ENCODE data around the gene TSPAN31.
A peak's percentile ranks its signal among the peaks of the same experiment; 100 is the strongest.

Gene TSPAN31

GRCh38 chr12:57762463-57762862 lies 17.6 kb downstream of the TSPAN31 start:
- DNase-seq (ENCODE audit: low spot score) (no peak), ATAC-seq (ENCODE audit: low read depth) (no peak)
- Histone ChIP-seq H3K36me3 (ENCODE audit: low read depth) (peaks cover 35% of the 10 kb centered on the region), H3K4me1 (ENCODE audit: insufficient read depth, poor library complexity, severe bottlenecking) (peaks cover 3% of the 10 kb centered on the region), H3K4me3 (ENCODE audit: severe bottlenecking) (no peak overlapping the region), H3K27ac (ENCODE audit: poor library complexity, severe bottlenecking) (no peak overlapping the region), H3K9me3 (ENCODE audit: severe bottlenecking) (no peaks in the 10 kb centered on the region), H3K27me3 (ENCODE audit: insufficient read depth, poor library complexity, severe bottlenecking) (no peaks in the 10 kb centered on the region)
- TF ChIP-seq CTCF (IDR thresholded peaks at IDR 0.05; ENCODE audit: poor library complexity, severe bottlenecking), result no peak

GRCh38 chr12:57763881-57764661 lies 19.2 kb downstream of the TSPAN31 start:
- TF ChIP-seq CTCF (IDR thresholded peaks at IDR 0.05; ENCODE audit: poor library complexity, severe bottlenecking), result no peak
- H3K36me3 ChIP-seq (ENCODE audit: low read depth), result peaks cover 37% of the 10 kb centered on the region

GRCh38 chr12:57764662-57765002 lies 19.8 kb downstream of the TSPAN31 start:
- Histone ChIP-seq H3K4me3 (ENCODE audit: severe bottlenecking) (peak overlapping the region; percentile 55), H3K27me3 (ENCODE audit: insufficient read depth, poor library complexity, severe bottlenecking) (no peaks in the 10 kb centered on the region), H3K36me3 (ENCODE audit: low read depth) (peaks cover 37% of the 10 kb centered on the region), H3K9me3 (ENCODE audit: severe bottlenecking) (no peaks in the 10 kb centered on the region), H3K4me1 (ENCODE audit: insufficient read depth, poor library complexity, severe bottlenecking) (peaks cover 4% of the 10 kb centered on the region), H3K27ac (ENCODE audit: poor library complexity, severe bottlenecking) (peak overlapping the region; percentile 83)
- DNase-seq (ENCODE audit: low spot score) (no peak), ATAC-seq (ENCODE audit: low read depth) (no peak)
- TF ChIP-seq CTCF (IDR thresholded peaks at IDR 0.05; ENCODE audit: poor library complexity, severe bottlenecking), result no peak

More at GRCh38 chr12:57763881-57764661, 19.2 kb downstream of the TSPAN31 start:
- no peaks in the 10 kb centered on the region for H3K9me3 ChIP-seq (ENCODE audit: severe bottlenecking)
- H3K27ac ChIP-seq (ENCODE audit: poor library complexity, severe bottlenecking), result peak overlapping the region; percentile 83
- H3K27me3 ChIP-seq (ENCODE audit: insufficient read depth, poor library complexity, severe bottlenecking), result no peaks in the 10 kb centered on the region
- no peak for DNase-seq (ENCODE audit: low spot score)
- H3K4me1 ChIP-seq (ENCODE audit: insufficient read depth, poor library complexity, severe bottlenecking), result peaks cover 4% of the 10 kb centered on the region
- ATAC-seq (ENCODE audit: low read depth), result no peak
- H3K4me3 ChIP-seq (ENCODE audit: severe bottlenecking), result peak overlapping the region; percentile 55

GRCh38 chr12:57765003-57765697 lies 20.3 kb downstream of the TSPAN31 start:
- ATAC-seq (ENCODE audit: low read depth), result peak; percentile 62
- H3K27ac ChIP-seq (ENCODE audit: poor library complexity, severe bottlenecking), result peak overlapping the region; percentile 83
- peak; percentile 63 for TF ChIP-seq CTCF (IDR thresholded peaks at IDR 0.05; ENCODE audit: poor library complexity, severe bottlenecking)
- DNase-seq (ENCODE audit: low spot score), result peak; percentile 87
- H3K27me3 ChIP-seq (ENCODE audit: insufficient read depth, poor library complexity, severe bottlenecking), result no peaks in the 10 kb centered on the region
- peak overlapping the region; percentile 55 for H3K4me3 ChIP-seq (ENCODE audit: severe bottlenecking)
- peaks cover 38% of the 10 kb centered on the region for H3K36me3 ChIP-seq (ENCODE audit: low read depth)
- H3K4me1 ChIP-seq (ENCODE audit: insufficient read depth, poor library complexity, severe bottlenecking), result peaks cover 4% of the 10 kb centered on the region
- no peaks in the 10 kb centered on the region for H3K9me3 ChIP-seq (ENCODE audit: severe bottlenecking)

All from RWPE2 (cell line).